Measurements from ENCODE around the gene APOL6.

DNA sequence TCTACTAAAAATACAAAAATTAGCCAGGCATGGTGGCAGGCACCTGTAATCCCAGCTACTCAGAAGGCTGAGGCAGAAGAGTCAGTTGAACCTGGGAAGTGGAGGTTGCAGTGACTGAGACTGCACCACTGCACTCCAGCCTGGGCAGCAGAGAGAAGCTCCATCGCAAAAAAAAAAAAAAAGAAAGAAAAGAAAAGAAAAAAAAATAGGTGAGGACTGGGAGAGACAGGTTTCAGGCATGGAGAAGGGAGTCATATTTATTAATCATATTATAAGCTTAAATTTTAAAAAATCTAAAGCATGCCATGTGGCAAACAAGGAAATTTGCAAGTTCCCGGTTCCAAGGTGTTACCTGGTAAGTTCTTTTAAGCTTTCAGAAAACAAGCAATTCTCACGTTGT, 69.3 kb downstream of the APOL6 start, which contains the start of gene APOL5:
- TF ChIP-seq POLR2A (IDR thresholded peaks at IDR 0.05; ENCODE audit: extremely low read depth, insufficient read length), result no peak
- TF ChIP-seq MYC (IDR thresholded peaks at IDR 0.05; ENCODE audit: low read depth, low read length), result no peak
- TF ChIP-seq CTCF (IDR thresholded peaks at IDR 0.05; ENCODE audit: low read depth, low read length), result no peak
- TF ChIP-seq, protein P1, sequence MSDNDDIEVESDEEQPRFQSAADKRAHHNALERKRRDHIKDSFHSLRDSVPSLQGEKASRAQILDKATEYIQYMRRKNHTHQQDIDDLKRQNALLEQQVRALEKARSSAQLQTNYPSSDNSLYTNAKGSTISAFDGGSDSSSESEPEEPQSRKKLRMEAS (IDR thresholded peaks at IDR 0.05; ENCODE audit: low read depth, low read length), result no peak

All from NB4 (cell line).